Right kidney (tissue), 1 donor: Measurements from ENCODE around the gene CPM.
"Not testable (repeated sequence)": the region's sequence is repeated elsewhere in the genome, so short reads cannot be mapped to it uniquely, and the experiment has no call there.

Experiments
- DNase-seq: peaks from one replicate; pipeline ENCODE4 v3.0.0-alpha.2; 2016

The CPM gene

DNA sequence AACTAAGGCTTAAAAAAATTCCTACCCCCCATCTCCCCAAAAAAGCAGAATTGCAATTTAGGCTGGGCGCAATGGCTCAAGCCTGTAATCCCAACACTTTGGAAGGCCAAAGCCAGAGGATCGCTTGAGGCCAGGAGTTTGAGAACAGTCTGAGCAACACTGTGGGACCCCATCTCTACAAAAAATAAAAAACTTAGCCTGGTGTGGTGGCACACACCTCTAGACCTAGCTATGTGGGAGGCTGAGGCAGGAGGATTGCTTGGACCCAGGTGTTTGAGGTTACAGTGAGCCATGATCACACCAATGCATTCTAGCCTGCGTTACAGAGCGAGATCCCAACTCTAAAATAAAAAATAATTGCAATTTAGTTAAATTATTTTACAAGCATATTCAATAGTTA lies 54.1 kb downstream of the CPM start:
- DNase-seq = no peak

DNA sequence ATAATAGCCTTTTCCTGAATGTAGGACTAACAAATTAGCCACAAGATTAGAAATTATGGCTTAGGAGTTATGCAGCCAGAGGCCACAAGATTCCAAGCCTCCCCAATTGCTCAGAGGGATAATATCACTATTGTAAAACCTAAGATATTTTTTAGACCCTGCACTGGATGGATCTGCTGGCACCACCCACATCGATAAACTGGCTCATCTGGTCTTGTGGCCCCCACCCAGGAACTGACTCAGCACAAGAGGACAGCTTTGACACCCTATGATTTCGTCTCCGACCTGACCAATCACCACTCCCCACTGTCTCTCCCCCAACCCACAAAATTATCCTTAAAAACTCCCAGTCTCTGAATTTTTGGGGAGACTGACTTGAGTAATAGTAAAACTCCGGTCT lies 54.7 kb downstream of the CPM start:
- DNase-seq = no peak

DNA sequence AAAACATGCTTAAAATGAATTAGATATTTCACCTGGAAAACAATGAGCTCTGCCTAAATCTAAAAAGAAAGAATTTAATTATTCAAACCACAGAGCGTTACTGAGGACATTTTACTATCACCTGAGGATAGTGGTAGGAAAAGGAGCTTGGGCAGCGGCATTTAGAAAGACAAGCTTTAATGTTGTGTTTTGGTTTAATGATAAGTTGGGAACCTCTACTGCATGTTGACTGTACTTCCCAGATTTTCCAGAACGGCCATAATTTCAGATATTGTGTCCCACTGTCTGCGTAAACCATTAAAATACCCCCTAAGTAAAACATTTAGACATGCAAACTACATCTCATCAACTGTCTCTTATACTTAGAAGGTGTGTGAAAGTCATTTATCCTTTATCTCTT lies 55.4 kb downstream of the CPM start:
- no peak for DNase-seq

DNA sequence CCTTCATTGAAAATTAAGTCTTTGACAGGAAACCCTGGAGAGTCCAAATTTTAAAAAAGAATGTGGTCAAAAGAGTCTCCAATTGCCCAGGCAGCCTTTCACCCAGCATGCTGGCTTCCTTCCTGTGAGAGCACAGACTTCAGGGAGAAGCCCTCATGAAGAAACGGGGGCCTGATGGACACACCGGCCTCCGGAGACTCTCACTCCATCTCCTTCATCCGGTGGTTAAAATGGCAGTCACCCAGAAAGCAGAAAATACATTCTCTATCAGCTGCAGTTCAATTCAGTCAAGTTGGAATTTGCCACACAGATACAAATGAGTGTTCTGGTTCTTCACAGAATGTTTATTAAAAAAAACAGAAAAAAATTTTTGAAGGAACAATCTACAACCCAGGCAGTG lies 56.5 kb downstream of the CPM start:
- no peak for DNase-seq

DNA sequence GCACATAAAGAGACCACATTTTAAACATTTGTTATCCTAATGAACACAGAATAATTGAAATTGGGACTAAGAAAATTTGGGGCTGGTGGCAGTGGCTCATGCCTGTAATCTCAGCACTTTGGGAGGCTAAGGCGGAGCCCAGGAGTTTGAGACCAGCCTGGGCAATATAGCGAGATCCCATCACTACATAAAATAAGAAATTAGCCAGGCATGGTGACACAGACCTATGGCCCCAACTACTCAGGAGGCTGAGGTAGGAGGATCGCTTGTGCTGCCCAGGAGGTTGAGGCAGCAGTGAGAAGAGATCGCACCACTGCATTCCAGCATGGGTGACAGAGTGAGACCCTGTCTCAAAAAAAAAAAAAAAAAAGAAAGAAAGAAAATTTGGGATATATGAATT lies 59.7 kb downstream of the CPM start:
- no peak for DNase-seq

DNA sequence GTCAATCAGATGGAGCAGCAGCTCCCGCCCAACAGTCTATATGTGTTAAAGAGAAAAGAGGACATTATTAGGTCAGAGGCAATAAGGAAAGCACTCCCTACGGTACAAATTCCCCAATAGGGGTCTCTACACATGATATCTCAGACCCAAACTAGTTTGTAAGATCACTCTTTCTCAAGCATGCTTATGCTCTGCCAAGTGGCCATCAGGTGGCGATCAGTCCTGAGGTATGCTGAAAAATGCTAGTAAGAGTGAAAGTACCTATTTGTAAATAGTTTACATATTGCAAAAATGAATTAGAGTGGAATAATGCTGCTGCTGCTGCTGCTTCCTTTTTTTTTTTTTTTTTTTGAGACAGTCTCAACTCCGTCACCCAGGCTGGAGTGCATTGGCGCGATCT lies 61.0 kb downstream of the CPM start:
- DNase-seq = no peak

DNA sequence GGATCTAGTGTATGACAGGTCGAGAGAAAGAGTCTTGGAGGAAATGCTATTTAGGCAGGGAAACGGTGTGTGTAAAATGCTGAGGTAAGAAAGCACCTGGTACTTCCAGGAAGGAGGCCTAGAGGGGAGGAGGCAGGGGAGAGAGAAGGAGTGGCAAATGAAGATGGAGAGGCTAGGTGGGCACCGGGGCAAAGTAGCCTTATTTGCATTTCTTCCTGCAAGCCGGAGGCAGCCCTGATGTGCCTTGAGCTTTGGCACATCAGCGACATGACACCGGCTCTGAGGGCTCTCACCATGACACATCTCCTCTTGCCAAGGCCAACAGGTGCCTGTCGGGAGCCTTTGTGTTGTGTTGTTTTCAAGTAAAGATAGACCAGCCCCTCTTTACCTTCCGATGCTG lies 61.6 kb downstream of the CPM start:
- DNase-seq = no peak

DNA sequence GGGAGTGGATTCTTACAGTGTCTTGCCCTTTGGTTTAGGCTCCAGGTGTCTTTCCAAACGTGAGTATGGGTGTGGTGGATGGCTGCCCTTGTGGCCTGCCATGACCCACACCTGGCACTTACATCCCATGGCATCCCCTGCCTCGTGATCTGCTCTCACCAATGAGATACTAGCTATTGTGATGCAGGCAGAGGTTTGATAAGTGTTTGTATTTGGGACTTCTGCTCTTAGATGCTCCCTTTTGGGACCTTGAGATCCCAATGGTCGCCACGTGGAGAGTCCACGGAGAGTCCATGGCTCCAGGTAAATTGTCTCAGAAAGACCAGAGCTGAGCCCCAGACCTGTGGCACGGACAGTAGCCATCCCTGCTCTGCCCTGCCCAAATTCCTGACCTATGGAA lies 62.5 kb downstream of the CPM start:
- no peak for DNase-seq

GRCh38 chr12:68870011-68870410 lies 63.0 kb downstream of the CPM start:
- no peak for DNase-seq

DNA sequence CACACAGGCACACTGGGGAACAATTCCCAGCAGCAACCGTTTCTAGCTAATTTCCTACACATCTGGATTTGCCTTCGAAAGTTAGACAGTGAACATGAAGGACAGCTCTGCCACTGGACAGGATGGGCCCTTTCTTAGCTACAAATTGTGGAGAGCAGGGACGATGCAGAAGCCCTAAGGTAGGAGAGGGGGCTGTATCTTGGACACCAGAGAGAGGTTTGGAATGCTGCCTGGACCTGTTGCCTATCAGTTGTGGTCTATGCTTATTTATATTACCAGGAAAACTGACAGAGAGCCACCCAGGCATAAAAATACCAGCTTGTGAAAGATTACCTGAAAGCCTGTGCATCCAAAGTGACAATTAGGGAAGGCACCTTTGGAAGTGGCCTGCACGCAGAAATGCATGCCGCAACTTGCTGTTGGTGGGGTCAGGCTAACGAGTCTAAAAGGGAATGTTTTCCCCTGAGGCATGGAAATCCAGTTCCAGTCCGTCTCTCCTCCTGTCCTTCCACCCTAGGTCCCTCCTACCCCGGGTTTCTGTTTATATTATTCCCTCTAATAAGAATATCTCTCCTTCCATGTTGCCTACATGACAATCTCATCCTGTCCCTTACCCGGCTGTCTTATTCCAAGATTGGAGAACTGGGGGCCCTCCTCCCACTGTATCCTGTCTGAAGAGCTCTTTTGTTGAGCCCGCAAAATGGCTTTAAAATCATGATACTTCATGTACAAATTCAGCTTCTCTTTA lies 64.8 kb downstream of the CPM start:
- no peak for DNase-seq

DNA sequence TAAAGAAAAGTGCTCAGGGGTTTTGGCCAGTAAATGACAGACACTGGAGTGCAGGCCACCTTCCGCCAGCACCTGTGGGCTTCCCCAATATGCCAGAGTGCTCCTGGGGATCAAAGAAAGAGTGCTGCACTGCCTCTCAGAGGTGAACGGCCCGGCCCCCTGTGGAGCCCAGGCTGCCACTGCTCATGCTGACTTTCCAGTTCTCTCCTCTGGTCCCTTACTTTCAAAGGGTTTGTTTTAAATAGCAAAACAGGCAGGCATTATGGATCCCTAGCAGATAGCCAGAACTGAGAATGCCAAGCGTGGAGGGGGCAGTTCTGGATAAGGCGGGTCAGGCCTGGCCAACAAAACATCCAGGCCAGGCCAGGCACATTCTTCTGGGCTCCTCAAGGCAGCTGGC lies 65.4 kb downstream of the CPM start:
- DNase-seq = no peak

DNA sequence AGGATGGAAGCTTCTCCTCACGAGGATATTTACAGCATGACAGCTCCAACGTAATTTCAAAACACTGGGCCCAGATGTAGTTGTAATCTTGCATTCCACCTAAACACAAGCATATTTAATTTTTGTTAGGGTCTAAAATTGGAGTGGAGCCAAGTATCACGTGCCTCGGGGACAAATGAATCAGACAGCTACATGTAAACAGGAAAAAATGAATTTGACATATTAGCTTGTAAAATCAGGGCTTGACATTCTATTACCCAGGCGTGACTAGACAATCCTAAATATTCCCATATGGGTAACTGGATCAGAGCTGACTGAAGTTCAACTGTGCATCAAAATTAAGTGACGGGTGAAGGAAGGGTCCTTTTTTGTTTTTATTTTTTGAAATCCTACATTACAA lies 66.0 kb downstream of the CPM start:
- DNase-seq = no peak

- no peak for DNase-seq
Measured at GRCh38 chr12:68865399-68866164, 67.4 kb downstream of the CPM start.

- DNase-seq = no peak
Measured at GRCh38 chr12:68864604-68865003, 68.4 kb downstream of the CPM start.

- not testable (repeated sequence) for DNase-seq
Measured at GRCh38 chr12:68863886-68864454, 69.0 kb downstream of the CPM start.

GRCh38 chr12:68863109-68863770 lies 69.7 kb downstream of the CPM start:
- DNase-seq = no peak

GRCh38 chr12:68861890-68862289 lies 71.1 kb downstream of the CPM start:
- no peak for DNase-seq

DNA sequence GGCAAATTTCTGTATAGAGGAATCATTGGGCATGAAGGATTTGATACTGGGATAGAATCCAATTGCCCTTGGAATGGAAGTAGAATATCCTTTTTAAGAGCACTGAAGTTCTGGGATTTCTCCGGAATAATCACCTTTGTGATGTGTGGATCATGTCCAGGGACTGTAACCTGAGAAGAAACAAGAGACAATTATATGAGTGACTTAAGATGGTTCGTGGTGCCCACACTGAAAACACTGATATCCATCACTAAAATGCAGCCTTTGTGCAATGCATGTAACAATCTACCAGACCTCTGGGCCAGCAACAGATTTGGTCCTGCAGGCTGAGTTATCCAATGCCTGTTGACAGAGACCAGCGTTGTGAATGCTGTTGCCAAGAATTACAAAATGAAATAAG lies 76.5 kb downstream of the CPM start:
- no peak for DNase-seq

DNA sequence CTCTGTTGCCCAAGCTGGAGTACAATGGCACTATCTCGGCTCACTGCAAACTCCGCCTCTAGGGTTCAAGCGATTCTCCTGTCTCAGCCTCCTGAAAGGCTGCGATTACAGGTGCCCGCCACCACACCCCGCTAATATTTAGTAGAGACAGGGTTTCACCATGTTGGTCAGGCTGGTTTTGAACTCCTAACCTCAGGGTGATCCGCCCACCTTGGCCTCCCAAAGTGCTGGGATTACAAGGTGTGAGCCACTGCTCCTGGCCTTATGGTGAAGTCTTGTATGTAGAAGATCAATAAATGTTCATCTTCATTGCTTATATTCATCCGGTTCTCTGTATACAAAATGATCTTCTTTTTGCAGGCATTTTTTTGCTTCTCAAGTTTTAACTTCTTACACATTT lies 77.2 kb downstream of the CPM start:
- DNase-seq = no peak

GRCh38 chr12:68855111-68855510 lies 77.9 kb downstream of the CPM start:
- DNase-seq = no peak

DNA sequence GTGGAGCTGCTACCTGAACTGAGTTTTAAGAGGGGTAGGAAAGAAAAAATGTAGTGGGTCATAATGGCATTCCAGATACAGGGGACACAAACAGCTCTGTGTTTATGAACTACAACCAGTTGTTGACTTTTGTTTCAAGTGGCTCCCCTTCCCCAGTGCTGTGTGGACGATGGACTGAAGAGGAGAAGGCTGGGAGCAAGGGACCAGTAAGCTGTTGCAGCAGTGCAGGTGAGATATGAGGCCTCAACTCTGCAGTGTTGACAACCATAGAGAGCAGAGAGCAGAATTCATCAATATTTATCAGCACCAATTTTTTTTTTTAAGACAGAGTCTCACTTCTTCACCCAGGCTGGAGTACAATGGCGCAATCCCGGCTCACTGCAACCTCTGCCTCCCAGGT lies 78.4 kb downstream of the CPM start:
- no peak for DNase-seq

- DNase-seq = no peak
Measured at GRCh38 chr12:68854078-68854468, 78.9 kb downstream of the CPM start.

GRCh38 chr12:68853396-68854077 lies 79.4 kb downstream of the CPM start:
- no peak for DNase-seq
